CD4-positive, alpha-beta T cell (primary cell): ENCODE data around the gene ENG. TPM values are rescaled to one million over a fixed set of nuclear protein-coding genes. Genes with fewer than 3 reads are reported as not detected.

Experiments
- ATAC-seq: fragments of 200-7000 bp; cut with Tn5 transposase; one replicate; pipeline ENCODE4 v1.10.0; 2022; ENCODE audit warnings: mild to moderate bottlenecking; ENCODE audit not compliant: poor library complexity
- CTCF ChIA-PET: fragments of 350-600 bp; sonication (Branson Sonifier 250); formaldehyde crosslinking; loops from one replicate; lab custom pipeline; 2021; ENCODE audit warnings: antibody characterized with exemption, inconsistent platforms; lab: Charles Lee
- POLR2A ChIA-PET: fragments of 350-600 bp; sonication (Branson Sonifier 250); formaldehyde crosslinking; loops from one replicate; lab custom pipeline; 2021; ENCODE audit warnings: antibody characterized with exemption, inconsistent platforms; lab: Charles Lee
- DNase-seq, 14 experiments: peaks; one replicate each; pipeline ENCODE4 v3.0.0-alpha.2; 2013 to 2020; ENCODE audit warnings: mixed read lengths in 2 of 14
- H3K27ac ChIP-seq, 2 donors: one replicate each; pipeline versions ENCODE4 v1.5.1 to v1.7.0; 2013; ENCODE audit warnings: low read length in 2 of 2, low read depth in 1 of 2, mild to moderate bottlenecking in 1 of 2
- H3K27me3 ChIP-seq, 2 experiments: 1 replicate in 1 of 2; 2 replicates in 1 of 2; pipeline versions ENCODE4 v1.6.1 to v1.7.0; 2013; ENCODE audit warnings: low read length in 2 of 2, control low read depth in 1 of 2, mild to moderate bottlenecking in 1 of 2, moderate library complexity in 1 of 2; ENCODE audit not compliant: insufficient read depth in 2 of 2, control insufficient read depth in 1 of 2
- H3K36me3 ChIP-seq: one replicate; pipeline ENCODE4 v1.6.1; 2013; ENCODE audit warnings: low read length, control low read depth; ENCODE audit not compliant: insufficient read depth
- H3K4me1 ChIP-seq: one replicate; pipeline ENCODE4 v1.6.1; 2013; ENCODE audit warnings: low read length, control low read depth; ENCODE audit not compliant: insufficient read depth
- H3K4me3 ChIP-seq: one replicate; pipeline ENCODE4 v1.5.1; 2013; ENCODE audit warnings: mild to moderate bottlenecking, low read length, moderate library complexity
- H3K9me3 ChIP-seq, 2 experiments: 1 replicate in 1 of 2; 2 replicates in 1 of 2; pipeline versions ENCODE4 v1.6.1 to v1.7.0; 2013; ENCODE audit warnings: low read length in 2 of 2, mild to moderate bottlenecking in 2 of 2, control low read depth in 1 of 2, moderate library complexity in 1 of 2; ENCODE audit not compliant: control insufficient read depth in 1 of 2, insufficient read depth in 1 of 2
- H3K27ac Mint-ChIP-seq: one replicate; pipeline ENCODE4 v1.8.0; 2020; ENCODE audit warnings: mixed read lengths
- H3K27me3 Mint-ChIP-seq: one replicate; pipeline ENCODE4 v1.8.0; 2021; ENCODE audit warnings: mixed read lengths
- H3K36me3 Mint-ChIP-seq: one replicate; pipeline ENCODE4 v1.8.0; 2021; ENCODE audit warnings: low read depth, mixed read lengths
- H3K4me1 Mint-ChIP-seq: one replicate; pipeline ENCODE4 v1.8.0; 2021; ENCODE audit warnings: low read depth, mixed read lengths
- H3K4me3 Mint-ChIP-seq: one replicate; pipeline ENCODE4 v1.8.0; 2020; ENCODE audit warnings: mild to moderate bottlenecking, mixed read lengths
- H3K9me3 Mint-ChIP-seq: one replicate; pipeline ENCODE4 v1.8.0; 2020; ENCODE audit warnings: mixed read lengths
- CTCF ChIP-seq: fragments of 200-600 bp; IDR thresholded peaks from one replicate; pipeline ENCODE4 v1.8.0; 2022; ENCODE audit warnings: antibody characterized with exemption, mild to moderate bottlenecking
- intact Hi-C, 2 experiments: fragments of 100-400 bp; cut with DNase I in 1 of 2; cut with micrococcal nuclease in 1 of 2; formaldehyde crosslinking; loops; one replicate each; pipeline versions ENCODE4 v1.15.1 to v1.9.0; 2023 to 2025; cut with DNase I, micrococcal nuclease
- total RNA-seq, 174 experiments: library from RNA in 2 of 174; stranded (reverse) in 2 of 174; gene quantifications; one replicate each; pipeline ENCODE4 v1.2.3 and lab custom pipeline; 2021 to 2026

The ENG gene
- total RNA-seq, 2 experiments from 2014 or later: 2.5 to 2.6 TPM

GRCh38 chr9:127788337-127789011 lies 66.0 kb downstream of the ENG start:
- DNase-seq: no peak
- ChIA-PET POLR2A (interaction anchor here (1.9 kb wide), 2 partner anchors 9 to 14 kb away, joined by 6 to 8 read pairs; partner anchors contain the start of gene FPGS), CTCF (interaction anchor here (1.5 kb wide), 1 partner anchor 54 kb away, joined by 3 read pairs; the partner anchor contains the start of gene TOR2A)
- no peak for ATAC-seq
- peaks cover 56% of the 10 kb centered on the region for H3K36me3 ChIP-seq
- intact Hi-C loops: loop anchor here (5.0 kb wide), 3 partner anchors 79 to 196 kb away; no protein-coding TSS in a partner anchor
- no peaks in the 10 kb centered on the region for H3K27me3 ChIP-seq
- Mint-ChIP-seq H3K9me3 (no peaks in the 10 kb centered on the region), H3K4me3 (peak overlapping the region; percentile 66), H3K4me1 (peaks cover 51% of the 10 kb centered on the region), H3K27ac (no peak overlapping the region), H3K27me3 (no peaks in the 10 kb centered on the region), H3K36me3 (peaks cover 60% of the 10 kb centered on the region)
- peaks cover 52% of the 10 kb centered on the region for H3K4me1 ChIP-seq
- no peak for TF ChIP-seq CTCF
- H3K27ac ChIP-seq: no peak overlapping the region
- no peak overlapping the region for H3K4me3 ChIP-seq
- no peaks in the 10 kb centered on the region for H3K9me3 ChIP-seq

DNA sequence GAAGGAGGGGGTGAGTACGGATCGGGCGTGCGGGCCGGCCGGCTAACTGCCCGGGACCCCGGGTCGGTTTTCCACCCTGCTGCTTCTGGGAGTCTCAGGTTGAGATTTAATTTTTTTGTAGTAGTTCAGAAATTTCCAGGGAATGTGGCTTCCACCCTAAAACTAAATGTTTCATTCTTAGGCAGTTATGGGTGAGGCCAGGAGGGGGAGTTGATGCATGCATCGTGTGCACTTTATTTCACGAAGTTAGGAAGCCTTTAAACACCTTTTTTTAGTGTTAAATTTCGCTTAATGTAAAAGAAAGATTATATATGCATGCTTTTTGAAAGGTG lies 67.7 kb downstream of the ENG start:
- Mint-ChIP-seq H3K9me3 (no peaks in the 10 kb centered on the region), H3K27me3 (no peaks in the 10 kb centered on the region), H3K4me3 (peak overlapping the region; percentile 93), H3K27ac (peak overlapping the region; percentile 90), H3K4me1 (peaks cover 62% of the 10 kb centered on the region), H3K36me3 (peaks cover 53% of the 10 kb centered on the region)
- Histone ChIP-seq H3K9me3 (no peaks in the 10 kb centered on the region), H3K36me3 (peaks cover 48% of the 10 kb centered on the region), H3K27ac (peak overlapping the region; percentile 86 to 90), H3K4me3 (peak overlapping the region; percentile 90), H3K27me3 (no peaks in the 10 kb centered on the region), H3K4me1 (peaks cover 70% of the 10 kb centered on the region)
- TF ChIP-seq CTCF: peak; percentile 61
- ChIA-PET CTCF (interaction anchor here (0.7 to 2.6 kb wide), 8 partner anchors 9 to 135 kb away, joined by 3 to 16 read pairs (median 4); partner anchors contain the start of gene TOR2A), POLR2A (interaction anchor here (1.5 to 3.1 kb wide), 6 partner anchors 11 to 134 kb away, joined by 3 to 40 read pairs (median 8); partner anchors contain the start of genes FPGS, ST6GALNAC4 and TOR2A)
- ATAC-seq: no peak
- intact Hi-C loops: loop anchor here (1.0 to 5.0 kb wide), 8 partner anchors 16 to 194 kb away; partner anchors contain the start of genes FPGS (in 2 of the 2) and PTRH1 (in 1 of the 2)
- peak in 2 of 14 experiments; percentile 55 to 57 for DNase-seq

DNA sequence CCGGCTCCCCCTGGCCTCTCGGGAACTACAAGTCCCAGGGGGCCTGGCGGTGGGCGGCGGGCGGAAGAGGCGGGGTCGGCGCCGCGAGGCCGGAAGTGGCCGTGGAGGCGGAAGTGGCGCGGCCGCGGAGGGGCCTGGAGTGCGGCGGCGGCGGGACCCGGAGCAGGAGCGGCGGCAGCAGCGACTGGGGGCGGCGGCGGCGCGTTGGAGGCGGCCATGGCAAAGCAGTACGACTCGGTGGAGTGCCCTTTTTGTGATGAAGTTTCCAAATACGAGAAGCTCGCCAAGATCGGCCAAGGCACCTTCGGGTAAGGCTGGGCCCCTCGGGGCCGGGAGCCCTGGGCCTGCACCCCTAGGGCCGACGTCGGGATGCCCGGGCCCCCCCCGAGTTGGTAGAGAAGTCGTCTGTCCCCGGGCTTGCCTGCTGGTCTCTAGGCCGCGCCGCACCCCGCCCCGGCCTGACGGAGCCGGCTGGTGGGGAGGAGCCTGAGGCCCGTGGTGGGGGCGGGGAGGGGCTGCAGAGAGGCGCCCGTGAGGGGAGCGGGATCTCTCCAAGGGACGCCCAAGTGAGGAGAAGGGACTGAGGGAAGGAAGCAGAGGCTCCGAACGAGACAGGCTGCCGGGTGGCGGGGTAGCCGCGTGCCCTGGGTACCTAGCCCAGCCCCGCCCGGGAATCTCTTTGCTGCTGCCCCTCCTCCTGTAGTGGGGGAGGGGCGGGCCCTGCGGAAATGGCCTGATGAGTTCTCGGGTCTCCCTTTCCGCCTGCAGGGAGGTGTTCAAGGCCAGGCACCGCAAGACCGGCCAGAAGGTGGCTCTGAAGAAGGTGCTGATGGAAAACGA lies 68.3 kb downstream of the ENG start, which contains the start of gene CDK9:
TSS of gene CDK9 (plus strand) at position 102 of the 840 bp plus-strand sequence. CDS start at position 217, 115 bp downstream.
- H3K36me3 Mint-ChIP-seq: peaks cover 47% of the 10 kb centered on the region
- no peaks in the 10 kb centered on the region for H3K9me3 ChIP-seq
- H3K27ac ChIP-seq: peak within 1 kb of the TSS; percentile 89 to 90
- no peaks in the 10 kb centered on the region for H3K27me3 ChIP-seq
- H3K4me1 ChIP-seq: peaks cover 76% of the 10 kb centered on the region
- POLR2A ChIA-PET: interaction anchor here (0.7 to 3.1 kb wide), 31 partner anchors 10 to 342 kb away, joined by 3 to 45 read pairs (median 7); partner anchors contain the start of genes DPM2, ENG, FPGS and LRSAM1
- intact Hi-C loops: loop anchor here (1.0 to 5.0 kb wide), 11 partner anchors 15 to 282 kb away; partner anchors contain the start of genes FPGS (in 2 of the 2), TOR2A (in 2 of the 2) and PTRH1 (in 1 of the 2)
- peak within 1 kb of the TSS; percentile 93 for H3K4me3 Mint-ChIP-seq
- H3K9me3 Mint-ChIP-seq: no peaks in the 10 kb centered on the region
- no peak for TF ChIP-seq CTCF
- CTCF ChIA-PET: interaction anchor here (0.6 to 5.3 kb wide), 15 partner anchors 9 to 156 kb away, joined by 3 to 43 read pairs (median 5); partner anchors contain the start of genes ST6GALNAC4 and TOR2A
- peak; percentile 83 to 96 (median 92) for DNase-seq
- H3K4me1 Mint-ChIP-seq: peaks cover 68% of the 10 kb centered on the region
- peak within 1 kb of the TSS; percentile 97 for H3K27ac Mint-ChIP-seq
- H3K27me3 Mint-ChIP-seq: no peaks in the 10 kb centered on the region
- peak within 1 kb of the TSS; percentile 90 for H3K4me3 ChIP-seq
- ATAC-seq: peak; percentile 56
- H3K36me3 ChIP-seq: peaks cover 43% of the 10 kb centered on the region
